ENCODE data around the gene CAMK1D. TPM values are rescaled to one million over a fixed set of nuclear protein-coding genes. Genes with fewer than 3 reads are reported as not detected.

Gene CAMK1D
- total RNA-seq, 4 donors from 2014 or later, result 0.55 to 2.2 (median 1.5) TPM

- ATAC-seq, result no peak
- intact Hi-C loops (cut with DNase I; ENCODE audit: low total_unique reads), result no loop called here
These were observed 228.3 kb downstream of the CAMK1D start for GRCh38 chr10:12577610-12578009.

GRCh38 chr10:12579954-12580858 is 230.9 kb downstream of the CAMK1D start:
- in situ Hi-C loops (cut with MboI; ENCODE audit: low sequenced_read_pairs in 4 of 4), result no loop called here
- no peak for DNase-seq
- intact Hi-C loops (cut with DNase I; ENCODE audit: low total_unique reads), result no loop called here
- Histone ChIP-seq H3K27ac (no peak overlapping the region), H3K4me3 (no peak overlapping the region), H3K36me3 (no peaks in the 10 kb centered on the region), H3K4me1 (no peaks in the 10 kb centered on the region), H3K27me3 (no peaks in the 10 kb centered on the region), H3K9me3 (no peaks in the 10 kb centered on the region)
- ATAC-seq, result no peak
- TF ChIP-seq CTCF (IDR thresholded peaks at IDR 0.05 in 4 of 5, conservative IDR thresholded peaks at IDR 0.05 in 1 of 5) (no peak), POLR2A (IDR thresholded peaks at IDR 0.05) (no peak)

More at GRCh38 chr10:12577610-12578009, 228.3 kb downstream of the CAMK1D start:
- no peak overlapping the region for H3K4me3 ChIP-seq
- in situ Hi-C loops (cut with MboI; ENCODE audit: low sequenced_read_pairs in 4 of 4), result no loop called here
- no peaks in the 10 kb centered on the region for H3K9me3 ChIP-seq
- TF ChIP-seq POLR2A (IDR thresholded peaks at IDR 0.05) (no peak), CTCF (IDR thresholded peaks at IDR 0.05 in 4 of 5, conservative IDR thresholded peaks at IDR 0.05 in 1 of 5) (no peak)
- no peaks in the 10 kb centered on the region for H3K36me3 ChIP-seq
- no peak overlapping the region for H3K27ac ChIP-seq
- H3K4me1 ChIP-seq, result no peaks in the 10 kb centered on the region
- DNase-seq, result no peak
- H3K27me3 ChIP-seq, result no peaks in the 10 kb centered on the region

GRCh38 chr10:12583891-12584595 is 234.7 kb downstream of the CAMK1D start:
- H3K4me1 ChIP-seq, result no peaks in the 10 kb centered on the region
- no peak for DNase-seq
- intact Hi-C loops (cut with DNase I; ENCODE audit: low total_unique reads) (no loop called here), in situ Hi-C loops (cut with MboI; ENCODE audit: low sequenced_read_pairs in 4 of 4) (no loop called here)
- H3K4me3 ChIP-seq, result no peak overlapping the region
- no peak overlapping the region for H3K27ac ChIP-seq
- H3K36me3 ChIP-seq, result no peaks in the 10 kb centered on the region
- ATAC-seq, result no peak
- TF ChIP-seq POLR2A (IDR thresholded peaks at IDR 0.05) (no peak), CTCF (IDR thresholded peaks at IDR 0.05 in 4 of 5, conservative IDR thresholded peaks at IDR 0.05 in 1 of 5) (no peak)
- H3K9me3 ChIP-seq, result no peaks in the 10 kb centered on the region
- no peaks in the 10 kb centered on the region for H3K27me3 ChIP-seq

- ATAC-seq (no peak), DNase-seq (no peak)
- no peaks in the 10 kb centered on the region for H3K27me3 ChIP-seq
These were observed 237.4 kb downstream of the CAMK1D start for GRCh38 chr10:12586741-12587140.

More at GRCh38 chr10:12586741-12587140, 237.4 kb downstream of the CAMK1D start:
- Histone ChIP-seq H3K9me3 (no peaks in the 10 kb centered on the region), H3K4me1 (no peaks in the 10 kb centered on the region), H3K27ac (no peak overlapping the region), H3K36me3 (no peaks in the 10 kb centered on the region), H3K4me3 (no peak overlapping the region)
- no peak for TF ChIP-seq CTCF (IDR thresholded peaks at IDR 0.05 in 4 of 5, conservative IDR thresholded peaks at IDR 0.05 in 1 of 5)
- in situ Hi-C loops (cut with MboI; ENCODE audit: low sequenced_read_pairs in 4 of 4), result no loop called here
- intact Hi-C loops (cut with DNase I; ENCODE audit: low total_unique reads), result no loop called here

All from gastrocnemius medialis (tissue), 4 donors.